PC-9 (cell line): ENCODE measurements around the gene CNTN5.

Experiments
- EZH2 ChIP-seq: fragments of 200-600 bp; sonication (generic); IDR thresholded peaks from 2 replicates; pipeline ENCODE4 v1.8.0; 2017; ENCODE audit warnings: antibody characterized with exemption, low read depth
- TF ChIP-seq, protein P1 (sequence below): fragments of 200-600 bp; sonication (generic); conservative IDR thresholded peaks from 2 replicates; pipeline ENCODE4 v1.6.1; 2017; ENCODE audit warnings: mixed run types, antibody characterized with exemption, mild to moderate bottlenecking, moderate library complexity

- TF ChIP-seq, protein P1, sequence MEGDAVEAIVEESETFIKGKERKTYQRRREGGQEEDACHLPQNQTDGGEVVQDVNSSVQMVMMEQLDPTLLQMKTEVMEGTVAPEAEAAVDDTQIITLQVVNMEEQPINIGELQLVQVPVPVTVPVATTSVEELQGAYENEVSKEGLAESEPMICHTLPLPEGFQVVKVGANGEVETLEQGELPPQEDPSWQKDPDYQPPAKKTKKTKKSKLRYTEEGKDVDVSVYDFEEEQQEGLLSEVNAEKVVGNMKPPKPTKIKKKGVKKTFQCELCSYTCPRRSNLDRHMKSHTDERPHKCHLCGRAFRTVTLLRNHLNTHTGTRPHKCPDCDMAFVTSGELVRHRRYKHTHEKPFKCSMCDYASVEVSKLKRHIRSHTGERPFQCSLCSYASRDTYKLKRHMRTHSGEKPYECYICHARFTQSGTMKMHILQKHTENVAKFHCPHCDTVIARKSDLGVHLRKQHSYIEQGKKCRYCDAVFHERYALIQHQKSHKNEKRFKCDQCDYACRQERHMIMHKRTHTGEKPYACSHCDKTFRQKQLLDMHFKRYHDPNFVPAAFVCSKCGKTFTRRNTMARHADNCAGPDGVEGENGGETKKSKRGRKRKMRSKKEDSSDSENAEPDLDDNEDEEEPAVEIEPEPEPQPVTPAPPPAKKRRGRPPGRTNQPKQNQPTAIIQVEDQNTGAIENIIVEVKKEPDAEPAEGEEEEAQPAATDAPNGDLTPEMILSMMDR: no peak
- TF ChIP-seq EZH2: no peak
Measured at GRCh38 chr11:99135508-99135907, 114.8 kb downstream of the CNTN5 start.
